A673 (cell line): Measurements from ENCODE around the gene RAB3IL1.

Source experiments
- EZH2 ChIP-seq: fragments of 200-600 bp; sonication (generic); IDR thresholded peaks from 2 replicates; pipeline ENCODE4 v1.6.1; 2017; ENCODE audit warnings: borderline replicate concordance, low read depth, mild to moderate bottlenecking, mixed read lengths, antibody characterized with exemption, low read length; ENCODE audit not compliant: poor library complexity, severe bottlenecking
- TF ChIP-seq, protein P1 (sequence below): fragments of 300-800, 200-600 bp; sonication (generic); conservative IDR thresholded peaks from 2 replicates; pipeline ENCODE4 v1.5.1; 2017; ENCODE audit warnings: low read depth, mild to moderate bottlenecking, antibody characterized with exemption, low read length, moderate library complexity, mixed read lengths

- TF ChIP-seq, protein P1, sequence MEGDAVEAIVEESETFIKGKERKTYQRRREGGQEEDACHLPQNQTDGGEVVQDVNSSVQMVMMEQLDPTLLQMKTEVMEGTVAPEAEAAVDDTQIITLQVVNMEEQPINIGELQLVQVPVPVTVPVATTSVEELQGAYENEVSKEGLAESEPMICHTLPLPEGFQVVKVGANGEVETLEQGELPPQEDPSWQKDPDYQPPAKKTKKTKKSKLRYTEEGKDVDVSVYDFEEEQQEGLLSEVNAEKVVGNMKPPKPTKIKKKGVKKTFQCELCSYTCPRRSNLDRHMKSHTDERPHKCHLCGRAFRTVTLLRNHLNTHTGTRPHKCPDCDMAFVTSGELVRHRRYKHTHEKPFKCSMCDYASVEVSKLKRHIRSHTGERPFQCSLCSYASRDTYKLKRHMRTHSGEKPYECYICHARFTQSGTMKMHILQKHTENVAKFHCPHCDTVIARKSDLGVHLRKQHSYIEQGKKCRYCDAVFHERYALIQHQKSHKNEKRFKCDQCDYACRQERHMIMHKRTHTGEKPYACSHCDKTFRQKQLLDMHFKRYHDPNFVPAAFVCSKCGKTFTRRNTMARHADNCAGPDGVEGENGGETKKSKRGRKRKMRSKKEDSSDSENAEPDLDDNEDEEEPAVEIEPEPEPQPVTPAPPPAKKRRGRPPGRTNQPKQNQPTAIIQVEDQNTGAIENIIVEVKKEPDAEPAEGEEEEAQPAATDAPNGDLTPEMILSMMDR: no peak
- no peak for TF ChIP-seq EZH2
These were observed 54.4 kb downstream of the RAB3IL1 start for GRCh38 chr11:61862714-61863547.
